ENCODE data around the gene BMF. TPM values are rescaled to one million over a fixed set of nuclear protein-coding genes. Genes with fewer than 3 reads are reported as not detected.
A peak's percentile ranks its signal among the peaks of the same experiment; 100 is the strongest.
"Not testable (repeated sequence)": the region's sequence is repeated elsewhere in the genome, so short reads cannot be mapped to it uniquely, and the experiment has no call there.

The BMF gene
- total RNA-seq, 1 donor from 2014 or later = 3.2 TPM

GRCh38 chr15:40130799-40131502 lies 22.3 kb upstream of the BMF start:
- intact Hi-C loops (cut with micrococcal nuclease) = no loop called here
- ATAC-seq = no peak
- no peak for DNase-seq

GRCh38 chr15:40130118-40130517 lies 21.4 kb upstream of the BMF start:
- ATAC-seq = no peak

GRCh38 chr15:40128766-40129660 lies 20.3 kb upstream of the BMF start:
- intact Hi-C loops (cut with micrococcal nuclease) = no loop called here
- ATAC-seq (no peak), DNase-seq (no peak)

More at GRCh38 chr15:40130118-40130517, 21.4 kb upstream of the BMF start:
- intact Hi-C loops (cut with micrococcal nuclease) = no loop called here
- no peak for DNase-seq

- intact Hi-C loops (cut with micrococcal nuclease) = no loop called here
- ATAC-seq (no peak), DNase-seq (no peak)
Measured at GRCh38 chr15:40125950-40126349, 17.3 kb upstream of the BMF start.

GRCh38 chr15:40124807-40125285 lies 16.2 kb upstream of the BMF start:
- intact Hi-C loops (cut with micrococcal nuclease); DNase-seq; ATAC-seq: not testable (repeated sequence)

GRCh38 chr15:40124333-40124732 lies 15.7 kb upstream of the BMF start:
- ATAC-seq; DNase-seq; intact Hi-C loops (cut with micrococcal nuclease): not testable (repeated sequence)

GRCh38 chr15:40123863-40124262 lies 15.2 kb upstream of the BMF start:
- ATAC-seq; intact Hi-C loops (cut with micrococcal nuclease); DNase-seq: not testable (repeated sequence)

- ATAC-seq; intact Hi-C loops (cut with micrococcal nuclease); DNase-seq: not testable (repeated sequence)
Measured at GRCh38 chr15:40122989-40123388, 14.3 kb upstream of the BMF start.

- peak; percentile 59 for ATAC-seq
- intact Hi-C loops (cut with micrococcal nuclease) = no loop called here
- no peak for DNase-seq
Measured at GRCh38 chr15:40121911-40122638, 13.4 kb upstream of the BMF start.

- intact Hi-C loops (cut with micrococcal nuclease) = no loop called here
- ATAC-seq (no peak), DNase-seq (no peak)
Measured at GRCh38 chr15:40118473-40118872, 9.8 kb upstream of the BMF start.

GRCh38 chr15:40115670-40116093 lies 7.0 kb upstream of the BMF start:
- ATAC-seq (peak; percentile 58), DNase-seq (peak; percentile 65)
- intact Hi-C loops (cut with micrococcal nuclease) = no loop called here

GRCh38 chr15:40115106-40115505 lies 6.4 kb upstream of the BMF start:
- ATAC-seq; DNase-seq; intact Hi-C loops (cut with micrococcal nuclease): not testable (repeated sequence)

GRCh38 chr15:40114218-40114617 lies 5.5 kb upstream of the BMF start:
- ATAC-seq (no peak), DNase-seq (no peak)
- intact Hi-C loops (cut with micrococcal nuclease) = no loop called here

- intact Hi-C loops (cut with micrococcal nuclease) = no loop called here
- ATAC-seq (no peak), DNase-seq (no peak)
Measured at GRCh38 chr15:40112789-40113188, 4.1 kb upstream of the BMF start.

GRCh38 chr15:40111888-40112287 lies 3.2 kb upstream of the BMF start:
- ATAC-seq = no peak
- DNase-seq = no peak
- intact Hi-C loops (cut with micrococcal nuclease) = no loop called here

- ATAC-seq (no peak), DNase-seq (no peak)
- intact Hi-C loops (cut with micrococcal nuclease) = no loop called here
Measured at GRCh38 chr15:40110866-40111550, 2.3 kb upstream of the BMF start.

- intact Hi-C loops (cut with micrococcal nuclease) = loop anchor here (10.0 kb wide), 1 partner anchor 63 kb away; no protein-coding TSS in a partner anchor
- ATAC-seq = peak; percentile 9
- peak; percentile 84 for DNase-seq
Measured at GRCh38 chr15:40108061-40108854, 421 bp downstream of the BMF start.

Data from left ventricle myocardium superior (tissue), 1 donor.